SU-DHL-6 (cell line): ENCODE results near the gene ACTL10.
"Not testable (repeated sequence)": the region's sequence is repeated elsewhere in the genome, so short reads cannot be mapped to it uniquely, and the experiment has no call there.

Source experiments
- H2AFZ ChIP-seq: fragments of 200-600 bp; sonication (generic); 2 replicates; pipeline ENCODE4 v1.6.1; 2014; ENCODE audit warnings: low read depth, mild to moderate bottlenecking, moderate library complexity, mixed read lengths, antibody characterized with exemption, low read length; ENCODE audit not compliant: severe bottlenecking
- H3F3A ChIP-seq: fragments of 200-600 bp; shearing (Covaris generic); 2 replicates; pipeline ENCODE4 v1.6.0; 2016; ENCODE audit warnings: antibody characterized with exemption, mild to moderate bottlenecking; ENCODE audit not compliant: insufficient read depth
- H3K27ac ChIP-seq: fragments of 200-600 bp; sonication (generic); 2 replicates; pipeline ENCODE4 v1.5.1; 2016; ENCODE audit warnings: low read depth, mild to moderate bottlenecking, low read length, moderate library complexity, mixed read lengths
- H3K27me3 ChIP-seq: fragments of 200-600 bp; sonication (generic), shearing (Covaris generic); 2 replicates; pipeline ENCODE4 v1.6.0; 2014; ENCODE audit warnings: mild to moderate bottlenecking, low read length
- H3K36me3 ChIP-seq: fragments of 200-600 bp; sonication (generic); 2 replicates; pipeline ENCODE4 v1.6.1; 2014; ENCODE audit warnings: mild to moderate bottlenecking, low read length, mixed read lengths
- H3K4me2 ChIP-seq: fragments of 300-600, 200-600 bp; shearing (Covaris generic), sonication (generic); 2 replicates; pipeline ENCODE4 v1.6.0; 2014; ENCODE audit warnings: low read length, low read depth, mild to moderate bottlenecking; ENCODE audit not compliant: poor library complexity, severe bottlenecking
- H3K4me3 ChIP-seq: fragments of 200-600 bp; sonication (generic); 2 replicates; pipeline ENCODE4 v1.5.1; 2014; ENCODE audit warnings: antibody characterized with exemption, low read length, mild to moderate bottlenecking, mixed read lengths; ENCODE audit not compliant: insufficient read depth, poor library complexity, severe bottlenecking
- H3K79me2 ChIP-seq: fragments of 200-600 bp; sonication (generic); 2 replicates; pipeline ENCODE4 v1.6.1; 2014; ENCODE audit warnings: mild to moderate bottlenecking, low read length, moderate library complexity; ENCODE audit not compliant: insufficient read depth
- H3K9ac ChIP-seq: fragments of 200-600 bp; sonication (generic); 2 replicates; pipeline ENCODE4 v1.7.0; 2014; ENCODE audit warnings: mild to moderate bottlenecking, low read length
- H3K9me2 ChIP-seq: fragments of 200-600 bp; sonication (generic); replicated peaks from 2 replicates; pipeline ENCODE4 v1.6.1; 2014; ENCODE audit warnings: low read length; ENCODE audit not compliant: insufficient read depth
- H3K9me3 ChIP-seq: fragments of 200-600 bp; sonication (generic); 2 replicates; pipeline ENCODE4 v1.6.1; 2014; ENCODE audit warnings: low read length, mixed read lengths; ENCODE audit not compliant: insufficient read depth
- H4K20me1 ChIP-seq: fragments of 200-600 bp; sonication (generic); 2 replicates; pipeline ENCODE4 v1.6.1; 2014; ENCODE audit warnings: low read depth, mild to moderate bottlenecking, antibody characterized with exemption, low read length, moderate library complexity, mixed read lengths
- EZH2phosphoT487 ChIP-seq: fragments of 200-600 bp; sonication (generic), shearing (Covaris generic); conservative IDR thresholded peaks from 2 replicates; pipeline ENCODE4 v1.6.1; 2018; ENCODE audit warnings: mild to moderate bottlenecking, antibody characterized with exemption, low read length, moderate library complexity, mixed read lengths
- TF ChIP-seq, protein P1 (sequence below): fragments of 200-600 bp; sonication (generic); IDR thresholded peaks from one replicate; pipeline ENCODE4 v1.5.1; 2017; ENCODE audit warnings: antibody characterized with exemption, mild to moderate bottlenecking, low read length, moderate library complexity; ENCODE audit not compliant: insufficient read depth, poor library complexity, severe bottlenecking

The ACTL10 gene

DNA sequence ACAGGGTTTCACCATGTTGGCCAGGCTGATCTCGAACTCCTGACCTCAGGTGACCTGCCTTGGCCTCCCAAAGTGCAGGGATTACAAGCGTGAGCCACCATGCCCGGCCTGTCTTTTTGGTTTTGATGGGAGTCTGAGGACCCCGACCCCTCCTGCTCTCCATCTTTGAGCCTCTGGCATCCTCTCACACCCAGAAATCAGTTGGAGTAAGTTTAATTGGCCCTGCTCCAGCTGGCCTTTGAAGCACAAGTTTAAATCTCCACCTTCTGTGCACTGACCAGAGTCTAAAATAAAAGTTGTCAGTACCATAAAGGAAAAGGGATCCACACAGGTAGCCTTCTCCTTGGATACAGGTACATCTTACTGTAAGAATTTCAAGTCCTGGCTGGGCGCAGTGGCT is 20.6 kb upstream of the ACTL10 start:
- Histone ChIP-seq H3F3A (no peaks in the 10 kb centered on the region), H3K9me2 (no peaks in the 10 kb centered on the region), H4K20me1 (no peaks in the 10 kb centered on the region), H2AFZ (no peak overlapping the region), H3K9ac (no peak overlapping the region), H3K4me2 (no peak overlapping the region), H3K36me3 (no peaks in the 10 kb centered on the region), H3K4me3 (no peak overlapping the region), H3K9me3 (no peaks in the 10 kb centered on the region), H3K27me3 (no peaks in the 10 kb centered on the region), H3K27ac (no peak overlapping the region), H3K79me2 (no peaks in the 10 kb centered on the region)
- no peak for TF ChIP-seq EZH2phosphoT487
- TF ChIP-seq, protein P1, sequence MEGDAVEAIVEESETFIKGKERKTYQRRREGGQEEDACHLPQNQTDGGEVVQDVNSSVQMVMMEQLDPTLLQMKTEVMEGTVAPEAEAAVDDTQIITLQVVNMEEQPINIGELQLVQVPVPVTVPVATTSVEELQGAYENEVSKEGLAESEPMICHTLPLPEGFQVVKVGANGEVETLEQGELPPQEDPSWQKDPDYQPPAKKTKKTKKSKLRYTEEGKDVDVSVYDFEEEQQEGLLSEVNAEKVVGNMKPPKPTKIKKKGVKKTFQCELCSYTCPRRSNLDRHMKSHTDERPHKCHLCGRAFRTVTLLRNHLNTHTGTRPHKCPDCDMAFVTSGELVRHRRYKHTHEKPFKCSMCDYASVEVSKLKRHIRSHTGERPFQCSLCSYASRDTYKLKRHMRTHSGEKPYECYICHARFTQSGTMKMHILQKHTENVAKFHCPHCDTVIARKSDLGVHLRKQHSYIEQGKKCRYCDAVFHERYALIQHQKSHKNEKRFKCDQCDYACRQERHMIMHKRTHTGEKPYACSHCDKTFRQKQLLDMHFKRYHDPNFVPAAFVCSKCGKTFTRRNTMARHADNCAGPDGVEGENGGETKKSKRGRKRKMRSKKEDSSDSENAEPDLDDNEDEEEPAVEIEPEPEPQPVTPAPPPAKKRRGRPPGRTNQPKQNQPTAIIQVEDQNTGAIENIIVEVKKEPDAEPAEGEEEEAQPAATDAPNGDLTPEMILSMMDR: no peak

DNA sequence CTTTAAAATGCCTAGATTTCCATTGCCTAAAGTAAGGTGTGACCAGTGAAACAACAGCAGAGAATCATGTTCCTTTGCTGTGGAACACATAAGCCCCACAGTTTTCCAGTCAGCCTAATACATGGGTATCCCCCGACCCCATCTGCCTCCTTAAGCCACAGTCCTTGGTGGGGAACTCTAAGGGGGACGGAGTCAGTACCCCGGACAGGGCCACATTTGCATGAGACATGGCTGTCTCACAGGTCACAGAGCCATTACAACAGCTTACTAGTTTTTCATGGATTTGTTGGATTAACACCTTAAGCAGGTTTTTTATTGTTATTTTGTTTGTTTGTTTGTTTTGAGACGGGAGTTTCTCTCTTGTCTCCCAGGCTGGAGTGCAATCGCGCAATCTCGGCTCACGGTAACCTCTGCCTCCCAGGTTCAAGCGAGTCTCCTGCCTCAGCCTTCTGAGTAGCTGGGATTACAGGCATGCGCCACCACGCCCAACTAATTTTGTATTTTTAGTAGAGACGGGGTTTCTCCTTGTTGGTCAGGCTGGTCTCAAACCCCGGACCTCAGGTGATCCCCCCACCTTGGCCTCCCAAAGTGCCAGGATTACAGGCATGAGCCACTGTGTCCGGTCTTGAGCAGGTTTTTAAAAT is 19.7 kb upstream of the ACTL10 start:
- H3K9ac ChIP-seq, H3K4me2 ChIP-seq, H3K9me3 ChIP-seq, H3F3A ChIP-seq, H3K79me2 ChIP-seq, H3K27ac ChIP-seq, H3K27me3 ChIP-seq, H3K36me3 ChIP-seq, H3K4me3 ChIP-seq, H2AFZ ChIP-seq, H3K9me2 ChIP-seq, H4K20me1 ChIP-seq: not testable (repeated sequence)

GRCh38 chr20:33647603-33648395 is 18.9 kb upstream of the ACTL10 start:
- Histone ChIP-seq H3K27ac (no peak overlapping the region), H2AFZ (no peak overlapping the region), H3F3A (no peaks in the 10 kb centered on the region), H3K4me3 (no peak overlapping the region), H3K36me3 (no peaks in the 10 kb centered on the region), H3K9me2 (no peaks in the 10 kb centered on the region), H4K20me1 (no peaks in the 10 kb centered on the region), H3K9me3 (no peaks in the 10 kb centered on the region), H3K79me2 (no peaks in the 10 kb centered on the region), H3K9ac (no peak overlapping the region), H3K27me3 (no peaks in the 10 kb centered on the region), H3K4me2 (no peak overlapping the region)
- TF ChIP-seq, protein P1: no peak
- no peak for TF ChIP-seq EZH2phosphoT487

- Histone ChIP-seq H3K9ac (no peak overlapping the region), H3K27me3 (no peaks in the 10 kb centered on the region), H3K4me3 (no peak overlapping the region), H3K9me2 (no peaks in the 10 kb centered on the region), H3K27ac (no peak overlapping the region), H3K4me2 (no peak overlapping the region), H3K36me3 (no peaks in the 10 kb centered on the region), H2AFZ (no peak overlapping the region), H3F3A (no peaks in the 10 kb centered on the region), H3K79me2 (no peaks in the 10 kb centered on the region), H3K9me3 (no peaks in the 10 kb centered on the region), H4K20me1 (no peaks in the 10 kb centered on the region)
- TF ChIP-seq EZH2phosphoT487: no peak
- TF ChIP-seq, protein P1: no peak
Measured at GRCh38 chr20:33648396-33649004, 18.2 kb upstream of the ACTL10 start.
